H1 (cell line): Measurements from ENCODE around the gene SH3YL1.

Source experiments
- POLR2AphosphoS5 ChIP-seq: IDR thresholded peaks from 2 replicates; pipeline ENCODE4 v1.6.1; 2011; ENCODE audit warnings: low read depth, low read length
- RAD21 ChIP-seq, 2 experiments: IDR thresholded peaks in 1 of 2; conservative IDR thresholded peaks in 1 of 2; 2 replicates each; pipeline ENCODE4 v1.6.1; 2011; ENCODE audit warnings: low read depth in 2 of 2, low read length in 2 of 2, improper control_type of control experiment in 1 of 2, inconsistent platforms in 1 of 2, mild to moderate bottlenecking in 1 of 2, moderate library complexity in 1 of 2
- TEAD4 ChIP-seq: IDR thresholded peaks from 2 replicates; pipeline ENCODE4 v1.6.1; 2012; ENCODE audit warnings: low read depth, low read length, inconsistent platforms, mixed read lengths
- YY1 ChIP-seq: IDR thresholded peaks from 2 replicates; pipeline ENCODE4 v1.6.1; 2011; ENCODE audit warnings: low read depth, mild to moderate bottlenecking, low read length
- TF ChIP-seq, protein P1 (sequence below), 3 experiments: IDR thresholded peaks; 1 replicate in 2 of 3; 2 replicates in 1 of 3; pipeline versions ENCODE4 v1.5.1 to v1.6.1; 2011; ENCODE audit warnings: low read length in 3 of 3, mild to moderate bottlenecking in 3 of 3, inconsistent platforms in 2 of 3, low read depth in 1 of 3, moderate library complexity in 1 of 3; ENCODE audit not compliant: insufficient read depth in 1 of 3; ENCODE audit errors: control extremely low read depth in 1 of 3

DNA sequence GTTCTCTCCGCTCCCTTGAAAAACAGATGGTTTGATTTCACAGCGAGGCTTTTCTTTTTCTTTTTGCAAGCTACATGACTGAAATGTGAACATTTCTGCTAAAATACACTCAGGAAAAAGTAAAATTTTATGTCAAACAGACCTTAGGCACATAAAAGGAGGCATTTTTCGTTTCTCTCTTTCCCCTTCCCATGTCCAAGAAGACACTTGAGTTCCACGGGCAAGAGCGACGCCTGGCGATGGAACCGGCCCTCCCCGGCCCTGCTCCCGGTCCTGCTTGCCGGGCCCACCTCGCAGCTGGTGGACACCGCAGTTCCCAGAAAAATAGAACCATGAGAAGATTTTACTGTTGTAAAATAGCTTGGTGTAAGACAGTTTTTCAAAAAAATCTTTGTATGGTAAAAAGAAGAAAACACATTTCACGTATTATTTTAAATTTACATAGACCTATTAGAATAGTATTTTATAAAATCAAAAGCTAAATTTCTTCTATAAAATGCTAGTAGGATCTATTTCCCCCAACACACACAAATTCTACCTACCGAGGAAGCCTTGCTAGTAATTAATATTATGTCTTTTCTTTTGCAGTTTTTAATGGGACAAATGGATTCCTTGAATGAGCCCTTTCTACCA, 26.4 kb upstream of the SH3YL1 start:
- TF ChIP-seq TEAD4, result no peak
- TF ChIP-seq POLR2AphosphoS5, result no peak
- no peak for TF ChIP-seq YY1
- peak; percentile 86 to 91 for TF ChIP-seq RAD21 (IDR thresholded peaks at IDR 0.05 in 1 of 2, conservative IDR thresholded peaks at IDR 0.05 in 1 of 2; ENCODE audit: low read depth in 2 of 2, low read length in 2 of 2)
- TF ChIP-seq, protein P1, sequence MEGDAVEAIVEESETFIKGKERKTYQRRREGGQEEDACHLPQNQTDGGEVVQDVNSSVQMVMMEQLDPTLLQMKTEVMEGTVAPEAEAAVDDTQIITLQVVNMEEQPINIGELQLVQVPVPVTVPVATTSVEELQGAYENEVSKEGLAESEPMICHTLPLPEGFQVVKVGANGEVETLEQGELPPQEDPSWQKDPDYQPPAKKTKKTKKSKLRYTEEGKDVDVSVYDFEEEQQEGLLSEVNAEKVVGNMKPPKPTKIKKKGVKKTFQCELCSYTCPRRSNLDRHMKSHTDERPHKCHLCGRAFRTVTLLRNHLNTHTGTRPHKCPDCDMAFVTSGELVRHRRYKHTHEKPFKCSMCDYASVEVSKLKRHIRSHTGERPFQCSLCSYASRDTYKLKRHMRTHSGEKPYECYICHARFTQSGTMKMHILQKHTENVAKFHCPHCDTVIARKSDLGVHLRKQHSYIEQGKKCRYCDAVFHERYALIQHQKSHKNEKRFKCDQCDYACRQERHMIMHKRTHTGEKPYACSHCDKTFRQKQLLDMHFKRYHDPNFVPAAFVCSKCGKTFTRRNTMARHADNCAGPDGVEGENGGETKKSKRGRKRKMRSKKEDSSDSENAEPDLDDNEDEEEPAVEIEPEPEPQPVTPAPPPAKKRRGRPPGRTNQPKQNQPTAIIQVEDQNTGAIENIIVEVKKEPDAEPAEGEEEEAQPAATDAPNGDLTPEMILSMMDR (IDR thresholded peaks at IDR 0.05; ENCODE audit: control extremely low read depth in 1 of 3, insufficient read depth in 1 of 3, low read depth in 1 of 3, low read length in 3 of 3), result peak; percentile 74 to 88 (median 79)
